Measurements from ENCODE around the gene HAGHL.

The HAGHL gene

DNA sequence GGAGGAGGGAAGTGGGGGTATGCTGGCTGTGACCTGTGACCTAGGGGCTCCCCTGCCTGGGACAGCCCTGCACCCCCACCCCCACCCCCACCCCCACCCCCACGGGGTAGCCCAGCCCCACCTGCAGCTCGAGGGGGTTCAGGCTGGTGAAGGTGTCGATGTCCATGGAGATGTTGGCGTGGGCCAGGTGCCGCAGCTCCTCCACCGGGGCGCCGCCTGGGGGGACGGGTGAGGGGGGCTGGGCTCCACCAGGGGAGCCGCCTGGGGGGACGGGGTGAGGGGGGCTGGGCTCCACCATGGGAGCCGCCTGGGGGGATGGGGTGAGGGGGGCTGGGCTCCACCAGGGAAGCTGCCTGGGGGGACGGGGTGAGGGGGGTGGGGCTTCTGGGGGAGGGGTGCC lies 43.5 kb downstream of the HAGHL start:
- no peak overlapping the region for H3K27ac ChIP-seq (ENCODE audit: low read length)
- H3K4me2 ChIP-seq (ENCODE audit: insufficient read depth, low read length), result no peak overlapping the region
- H3K9me3 ChIP-seq (ENCODE audit: insufficient read depth, low read length, severe bottlenecking), result no peaks in the 10 kb centered on the region
- no peak overlapping the region for H2AFZ ChIP-seq (ENCODE audit: low read depth, low read length)
- no peaks in the 10 kb centered on the region for H3K4me1 ChIP-seq (ENCODE audit: insufficient read depth, low read length)
- no peak for ATAC-seq (ENCODE audit: insufficient read depth, low read depth)
- no peak overlapping the region for H3K9ac ChIP-seq (ENCODE audit: low read depth, low read length)
- no peak for DNase-seq
- no peaks in the 10 kb centered on the region for H3K36me3 ChIP-seq (ENCODE audit: insufficient read depth, low read length)
- TF ChIP-seq EZH2 (IDR thresholded peaks at IDR 0.05; ENCODE audit: borderline replicate concordance, low read depth, low read length, severe bottlenecking) (no peak), CTCF (IDR thresholded peaks at IDR 0.05; ENCODE audit: borderline replicate concordance, extremely low read depth, low read length, poor library complexity, severe bottlenecking) (no peak)
- no peaks in the 10 kb centered on the region for H3K79me2 ChIP-seq (ENCODE audit: insufficient read depth, low read length)
- H3K27me3 ChIP-seq (ENCODE audit: insufficient read depth, low read length, poor library complexity), result no peaks in the 10 kb centered on the region
- H4K20me1 ChIP-seq (ENCODE audit: insufficient read depth, low read length), result no peaks in the 10 kb centered on the region; the same call in none of the 2 replicates
- H3K4me3 ChIP-seq (ENCODE audit: low read depth in 1 of 2, low read length in 2 of 2), result no peak overlapping the region

GRCh38 chr16:772959-773358 lies 46.1 kb downstream of the HAGHL start:
- Histone ChIP-seq H3K27me3 (ENCODE audit: insufficient read depth, low read length, poor library complexity) (no peaks in the 10 kb centered on the region), H3K4me1 (ENCODE audit: insufficient read depth, low read length) (no peaks in the 10 kb centered on the region), H3K4me2 (ENCODE audit: insufficient read depth, low read length) (no peak overlapping the region), H3K27ac (ENCODE audit: low read length) (no peak overlapping the region), H4K20me1 (ENCODE audit: insufficient read depth, low read length) (no peaks in the 10 kb centered on the region; the same call in 1 of the 2 replicates), H2AFZ (ENCODE audit: low read depth, low read length) (no peak overlapping the region), H3K4me3 (ENCODE audit: low read depth in 1 of 2, low read length in 2 of 2) (no peak overlapping the region), H3K9ac (ENCODE audit: low read depth, low read length) (no peak overlapping the region), H3K36me3 (ENCODE audit: insufficient read depth, low read length) (no peaks in the 10 kb centered on the region), H3K79me2 (ENCODE audit: insufficient read depth, low read length) (no peaks in the 10 kb centered on the region), H3K9me3 (ENCODE audit: insufficient read depth, low read length, severe bottlenecking) (no peaks in the 10 kb centered on the region)
- ATAC-seq (ENCODE audit: insufficient read depth, low read depth) (no peak), DNase-seq (no peak)
- no peak for TF ChIP-seq EZH2 (IDR thresholded peaks at IDR 0.05; ENCODE audit: borderline replicate concordance, low read depth, low read length, severe bottlenecking)
- no peak for TF ChIP-seq CTCF (IDR thresholded peaks at IDR 0.05; ENCODE audit: borderline replicate concordance, extremely low read depth, low read length, poor library complexity, severe bottlenecking)

- TF ChIP-seq CTCF (IDR thresholded peaks at IDR 0.05; ENCODE audit: borderline replicate concordance, extremely low read depth, low read length, poor library complexity, severe bottlenecking) (no peak), EZH2 (IDR thresholded peaks at IDR 0.05; ENCODE audit: borderline replicate concordance, low read depth, low read length, severe bottlenecking) (no peak)
- no peak overlapping the region for H3K9ac ChIP-seq (ENCODE audit: low read depth, low read length)
- H3K4me1 ChIP-seq (ENCODE audit: insufficient read depth, low read length), result no peaks in the 10 kb centered on the region
- no peaks in the 10 kb centered on the region for H3K27me3 ChIP-seq (ENCODE audit: insufficient read depth, low read length, poor library complexity)
- no peaks in the 10 kb centered on the region for H3K79me2 ChIP-seq (ENCODE audit: insufficient read depth, low read length)
- no peak for DNase-seq
- no peaks in the 10 kb centered on the region for H3K9me3 ChIP-seq (ENCODE audit: insufficient read depth, low read length, severe bottlenecking)
- no peak for ATAC-seq (ENCODE audit: insufficient read depth, low read depth)
- no peak overlapping the region for H3K4me3 ChIP-seq (ENCODE audit: low read depth in 1 of 2, low read length in 2 of 2)
- H3K27ac ChIP-seq (ENCODE audit: low read length), result no peak overlapping the region
- H4K20me1 ChIP-seq (ENCODE audit: insufficient read depth, low read length), result peaks cover under 1% of the 10 kb centered on the region; the same call in 1 of the 2 replicates
- no peak overlapping the region for H3K4me2 ChIP-seq (ENCODE audit: insufficient read depth, low read length)
- H3K36me3 ChIP-seq (ENCODE audit: insufficient read depth, low read length), result no peaks in the 10 kb centered on the region
- H2AFZ ChIP-seq (ENCODE audit: low read depth, low read length), result no peak overlapping the region
These were observed 47.4 kb downstream of the HAGHL start for GRCh38 chr16:774086-775001.
